ENCODE data around the gene SSBP2. TPM values are rescaled to one million over a fixed set of nuclear protein-coding genes. Genes with fewer than 3 reads are reported as not detected.

The SSBP2 gene
- total RNA-seq, 2 donors from 2014 or later = 23.7 to 75.0 TPM

- Histone ChIP-seq H3K4me3 (no peak overlapping the region), H3K27ac (no peak overlapping the region), H3K4me1 (ENCODE audit: control insufficient read depth in 1 of 2, low read depth in 2 of 2) (no peaks in the 10 kb centered on the region), H3K27me3 (replicated peaks; ENCODE audit: insufficient read depth) (no peaks in the 10 kb centered on the region), H3K9me3 (no peaks in the 10 kb centered on the region), H3K36me3 (no peaks in the 10 kb centered on the region)
- TF ChIP-seq CTCF (IDR thresholded peaks at IDR 0.05) = no peak
- no peak for ATAC-seq (ENCODE audit: insufficient number of reproducible peaks, low FRiP score, low read depth)
- no peak for DNase-seq (ENCODE audit: low spot score)
Measured at GRCh38 chr5:81383867-81384266, 367.0 kb downstream of the SSBP2 start.

GRCh38 chr5:81371354-81371876 is 379.5 kb downstream of the SSBP2 start:
- ATAC-seq (ENCODE audit: insufficient number of reproducible peaks, low FRiP score, low read depth) = no peak
- no peak overlapping the region for H3K27ac ChIP-seq
- no peak for DNase-seq (ENCODE audit: low spot score)
- H3K4me1 ChIP-seq (ENCODE audit: control insufficient read depth in 1 of 2, low read depth in 2 of 2) = no peaks in the 10 kb centered on the region
- H3K36me3 ChIP-seq = no peaks in the 10 kb centered on the region
- no peak overlapping the region for H3K4me3 ChIP-seq
- H3K27me3 ChIP-seq (replicated peaks; ENCODE audit: insufficient read depth) = no peaks in the 10 kb centered on the region
- no peaks in the 10 kb centered on the region for H3K9me3 ChIP-seq
- no peak for TF ChIP-seq CTCF (IDR thresholded peaks at IDR 0.05)

GRCh38 chr5:81370912-81371311 is 380.0 kb downstream of the SSBP2 start:
- no peak for DNase-seq (ENCODE audit: low spot score)
- Histone ChIP-seq H3K4me3 (no peak overlapping the region), H3K4me1 (ENCODE audit: control insufficient read depth in 1 of 2, low read depth in 2 of 2) (no peaks in the 10 kb centered on the region), H3K27me3 (replicated peaks; ENCODE audit: insufficient read depth) (no peaks in the 10 kb centered on the region), H3K9me3 (no peaks in the 10 kb centered on the region), H3K36me3 (no peaks in the 10 kb centered on the region), H3K27ac (no peak overlapping the region)
- no peak for TF ChIP-seq CTCF (IDR thresholded peaks at IDR 0.05)
- ATAC-seq (ENCODE audit: insufficient number of reproducible peaks, low FRiP score, low read depth) = no peak

- Histone ChIP-seq H3K27ac (no peak overlapping the region), H3K4me3 (no peak overlapping the region), H3K27me3 (replicated peaks; ENCODE audit: insufficient read depth) (no peaks in the 10 kb centered on the region), H3K4me1 (ENCODE audit: control insufficient read depth in 1 of 2, low read depth in 2 of 2) (no peaks in the 10 kb centered on the region), H3K9me3 (no peaks in the 10 kb centered on the region), H3K36me3 (no peaks in the 10 kb centered on the region)
- no peak for DNase-seq (ENCODE audit: low spot score)
- no peak for TF ChIP-seq CTCF (IDR thresholded peaks at IDR 0.05)
- no peak for ATAC-seq (ENCODE audit: insufficient number of reproducible peaks, low FRiP score, low read depth)
Measured at GRCh38 chr5:81365541-81365940, 385.4 kb downstream of the SSBP2 start.

- DNase-seq (ENCODE audit: low spot score) = no peak
Measured at GRCh38 chr5:81363093-81363871, 387.6 kb downstream of the SSBP2 start.

More at GRCh38 chr5:81363093-81363871, 387.6 kb downstream of the SSBP2 start:
- H3K4me1 ChIP-seq (ENCODE audit: control insufficient read depth in 1 of 2, low read depth in 2 of 2) = no peaks in the 10 kb centered on the region
- TF ChIP-seq CTCF (IDR thresholded peaks at IDR 0.05) = no peak
- no peak overlapping the region for H3K27ac ChIP-seq
- H3K4me3 ChIP-seq = no peak overlapping the region
- H3K36me3 ChIP-seq = no peaks in the 10 kb centered on the region
- H3K27me3 ChIP-seq (replicated peaks; ENCODE audit: insufficient read depth) = no peaks in the 10 kb centered on the region
- H3K9me3 ChIP-seq = no peaks in the 10 kb centered on the region
- no peak for ATAC-seq (ENCODE audit: insufficient number of reproducible peaks, low FRiP score, low read depth)

Other genes starting within 250 kb of the SSBP2 start
- gene ATG10, start 220.9 kb upstream of the SSBP2 start, total RNA-seq = 1 to 10 TPM; 5.7 to 9.9 TPM

Measured in thoracic aorta (tissue), 2 donors.